Activated naive CD4-positive, alpha-beta T cell treated with Interleukin-2 at 50 U/mL for 16 hours (primary cell): Measurements from ENCODE around the gene MIP.
"Not testable (repeated sequence)": the region's sequence is repeated elsewhere in the genome, so short reads cannot be mapped to it uniquely, and the experiment has no call there.

ENCODE experiments used
- DNase-seq: peaks from one replicate; pipeline ENCODE4 v3.0.0-alpha.2; 2020

Gene MIP

DNA sequence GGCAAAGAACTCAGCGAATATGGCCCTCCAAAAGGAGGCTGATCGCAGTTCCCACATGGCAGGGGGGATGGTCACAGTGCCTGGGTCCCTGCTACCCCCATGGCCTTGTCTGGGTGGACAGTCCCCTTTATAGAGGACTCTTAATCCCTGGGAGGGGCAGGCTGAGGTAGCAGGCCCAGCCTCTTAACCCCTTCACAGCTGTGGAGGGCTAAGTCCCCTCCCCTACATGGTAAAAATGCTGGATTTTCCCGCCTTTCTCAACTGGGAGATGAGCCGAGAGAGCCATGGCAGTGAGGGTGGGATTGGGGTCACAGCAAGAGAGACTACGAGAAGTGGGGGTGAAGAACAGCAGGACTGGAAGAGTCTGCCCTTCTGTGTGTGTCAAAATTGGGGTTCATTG is at the start of gene MIP:
Gene MIP (minus strand): TSS at position 101 of the 400 bp plus-strand sequence. CDS start 44 bp downstream, at position 57.
- no peak for DNase-seq

DNA sequence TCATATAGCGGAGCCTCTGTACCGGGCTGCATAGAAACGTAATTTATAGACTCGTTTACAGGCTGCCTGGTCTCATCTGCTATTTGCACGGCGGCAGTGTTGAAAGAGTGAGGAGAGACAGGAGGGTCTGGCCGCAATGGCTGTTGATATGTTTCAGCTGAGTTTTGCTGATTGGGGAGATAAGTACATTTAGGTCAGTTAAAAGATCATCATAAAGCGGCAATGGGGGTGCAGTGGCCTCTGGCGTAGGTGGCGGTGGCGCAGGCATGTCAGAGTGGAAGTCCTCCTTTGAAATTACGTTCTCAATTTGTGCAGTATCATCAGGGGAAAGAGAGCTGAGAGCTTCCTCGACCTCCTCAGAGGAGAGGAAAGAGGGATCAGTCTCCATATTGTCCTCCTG is 45.4 kb upstream of the MIP start:
- DNase-seq, result not testable (repeated sequence)

DNA sequence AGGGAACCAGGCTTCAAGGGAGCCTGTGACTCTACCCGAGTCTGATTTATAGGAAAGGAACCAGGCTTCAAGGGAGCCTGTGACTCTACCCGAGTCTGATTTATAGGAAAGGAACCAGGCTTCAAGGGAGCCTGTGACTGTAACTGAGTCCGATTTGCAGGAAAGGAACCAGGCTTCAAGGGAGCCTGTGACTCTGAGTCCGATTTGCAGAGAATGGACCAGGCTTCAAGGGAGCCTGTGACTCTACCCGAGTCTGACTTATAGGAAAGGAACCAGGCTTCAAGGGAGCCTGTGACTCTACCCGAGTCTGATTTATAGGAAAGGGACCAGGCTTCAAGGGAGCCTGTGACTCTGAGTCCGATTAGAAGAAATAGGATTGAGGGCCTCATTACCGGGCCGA is 45.0 kb upstream of the MIP start:
- DNase-seq, result not testable (repeated sequence)

DNA sequence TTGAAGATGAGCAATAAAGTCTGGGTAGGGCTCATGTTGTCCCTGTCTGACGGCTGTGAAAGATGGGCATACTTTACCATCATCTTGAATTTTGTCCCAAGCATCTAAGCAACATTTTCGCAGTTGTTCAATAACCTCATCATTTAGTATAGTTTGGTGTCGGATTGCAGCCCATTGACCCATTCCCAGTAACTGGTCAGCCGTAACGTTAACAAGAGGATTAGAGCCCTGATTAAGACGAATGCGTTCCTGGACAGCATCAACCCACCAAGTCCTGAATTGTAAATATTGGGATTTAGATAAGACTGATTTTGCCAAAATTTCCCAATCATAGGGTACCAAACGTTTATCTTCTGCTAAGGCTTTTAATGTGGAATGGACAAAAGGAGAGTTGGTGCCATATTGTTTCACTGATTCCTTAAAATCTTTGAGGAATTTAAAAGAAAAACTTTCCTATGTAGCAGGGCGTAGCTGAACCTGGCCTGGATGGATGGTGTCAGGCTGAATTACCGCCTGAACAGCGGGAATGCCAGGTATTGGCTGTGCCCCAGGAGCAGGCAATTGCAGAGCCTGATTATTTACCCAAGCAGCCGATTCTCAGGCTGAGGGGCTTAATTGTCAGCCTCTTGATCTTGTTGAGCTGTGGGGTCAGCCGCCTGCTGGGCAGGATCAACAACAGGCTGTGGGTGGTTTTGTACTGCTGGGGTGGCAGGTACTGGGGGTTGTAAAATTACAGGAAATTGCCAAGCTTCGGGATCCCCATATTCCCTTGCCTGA is 43.9 kb upstream of the MIP start:
- not testable (repeated sequence) for DNase-seq

DNA sequence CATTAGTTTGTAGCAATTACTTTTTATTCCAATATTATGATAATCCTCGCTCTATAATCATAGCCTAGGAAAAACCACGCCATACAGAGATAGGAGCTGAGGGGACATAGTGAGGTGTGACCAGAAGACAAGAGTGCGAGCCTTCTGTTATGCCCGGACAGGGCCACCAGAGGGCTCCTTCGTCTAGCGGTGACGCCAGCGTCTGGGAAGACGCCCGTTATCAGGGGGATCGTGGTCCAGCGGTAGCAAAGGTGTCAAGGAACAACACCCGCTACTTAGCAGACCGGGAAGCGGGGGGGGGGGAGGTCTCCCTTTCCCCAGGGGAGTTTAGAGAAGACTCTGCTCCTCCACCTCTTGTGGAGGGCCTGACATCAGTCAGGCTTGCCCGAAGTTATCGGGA is 42.2 kb upstream of the MIP start:
- DNase-seq, result peak; percentile 58

DNA sequence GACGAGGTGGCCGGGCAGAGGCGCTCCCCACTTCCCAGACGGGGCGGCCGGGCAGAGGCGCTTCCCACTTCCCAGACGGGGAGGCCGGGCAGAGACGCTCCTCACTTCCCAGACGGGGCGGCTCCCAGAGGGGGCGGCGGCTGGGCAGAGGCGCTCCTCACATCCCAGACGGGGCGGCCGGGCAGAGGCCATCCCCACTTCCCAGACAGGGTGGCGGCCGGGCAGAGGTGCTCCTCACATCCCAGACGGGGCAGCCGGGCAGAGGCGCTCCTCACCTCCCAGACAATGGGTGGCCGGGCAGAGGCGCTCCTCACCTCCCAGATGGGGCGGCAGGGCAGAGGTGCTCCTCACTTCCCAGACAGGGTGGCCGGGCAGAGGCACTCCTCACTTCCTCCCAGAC is 40.0 kb upstream of the MIP start:
- DNase-seq, result not testable (repeated sequence)

DNA sequence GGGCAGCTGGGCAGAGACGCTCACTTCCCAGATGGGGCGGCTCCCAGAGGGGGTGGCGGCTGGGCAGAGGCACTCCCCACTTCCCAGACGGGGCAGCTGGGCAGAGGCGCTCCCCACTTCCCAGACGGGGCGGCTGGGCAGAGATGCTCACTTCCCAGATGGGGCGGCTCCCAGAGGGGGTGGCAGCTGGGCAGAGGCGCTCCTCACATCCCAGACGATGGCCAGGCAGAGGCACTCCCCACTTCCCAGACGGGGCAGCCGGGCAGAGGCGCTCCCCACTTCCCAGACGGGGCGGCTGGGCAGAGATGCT is 39.6 kb upstream of the MIP start:
- DNase-seq, result not testable (repeated sequence)

DNA sequence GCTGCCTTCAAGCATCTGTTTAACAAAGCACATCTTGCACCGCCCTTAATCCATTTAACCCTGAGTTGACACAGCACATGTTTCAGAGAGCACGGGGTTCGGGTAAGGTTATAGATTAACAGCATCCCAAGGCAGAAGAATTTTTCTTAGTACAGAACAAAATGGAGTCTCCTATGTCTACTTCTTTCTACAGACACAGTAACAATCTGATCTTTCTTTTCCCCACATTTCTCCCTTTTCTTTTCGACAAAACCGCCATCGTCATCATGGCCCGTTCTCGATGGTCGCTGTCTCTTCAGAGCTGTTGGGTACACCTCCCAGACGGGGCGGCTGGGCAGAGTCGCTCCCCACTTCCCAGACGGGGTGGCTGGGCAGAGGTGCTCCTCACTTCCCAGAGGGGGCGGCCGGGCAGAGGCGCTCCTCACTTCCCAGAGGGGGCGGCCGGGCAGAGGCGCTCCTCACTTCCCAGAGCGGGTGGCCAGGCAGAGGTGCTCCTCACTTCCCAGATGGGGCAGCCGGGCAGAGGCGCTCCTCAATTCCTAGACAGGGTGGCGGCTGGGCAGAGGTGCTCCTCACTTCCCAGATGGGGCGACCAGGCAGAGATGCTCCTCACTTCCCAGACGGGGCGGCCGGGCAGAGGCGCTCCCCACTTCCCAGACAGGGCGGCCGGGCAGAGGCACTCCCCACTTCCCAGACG is 39.1 kb upstream of the MIP start:
- DNase-seq, result not testable (repeated sequence)

DNA sequence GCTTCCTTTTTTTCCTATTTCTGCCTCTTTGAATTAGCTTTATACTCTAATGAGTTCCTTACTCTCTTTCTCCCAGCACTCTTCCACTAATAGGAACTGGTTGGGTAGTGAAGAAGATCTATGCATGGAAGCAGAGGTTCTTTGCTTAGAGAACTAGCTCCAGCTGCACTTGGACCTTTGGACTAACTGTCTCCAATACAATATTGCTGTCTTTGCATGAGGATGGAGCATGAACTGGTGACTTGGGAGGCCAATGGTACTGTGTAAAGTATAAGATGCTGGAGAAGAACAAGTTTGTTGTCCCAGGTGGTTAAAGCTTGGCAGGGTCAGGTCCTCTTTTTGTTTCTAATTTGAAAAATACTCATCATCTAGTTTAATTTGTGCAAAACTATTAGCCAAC is 35.9 kb upstream of the MIP start:
- no peak for DNase-seq

DNA sequence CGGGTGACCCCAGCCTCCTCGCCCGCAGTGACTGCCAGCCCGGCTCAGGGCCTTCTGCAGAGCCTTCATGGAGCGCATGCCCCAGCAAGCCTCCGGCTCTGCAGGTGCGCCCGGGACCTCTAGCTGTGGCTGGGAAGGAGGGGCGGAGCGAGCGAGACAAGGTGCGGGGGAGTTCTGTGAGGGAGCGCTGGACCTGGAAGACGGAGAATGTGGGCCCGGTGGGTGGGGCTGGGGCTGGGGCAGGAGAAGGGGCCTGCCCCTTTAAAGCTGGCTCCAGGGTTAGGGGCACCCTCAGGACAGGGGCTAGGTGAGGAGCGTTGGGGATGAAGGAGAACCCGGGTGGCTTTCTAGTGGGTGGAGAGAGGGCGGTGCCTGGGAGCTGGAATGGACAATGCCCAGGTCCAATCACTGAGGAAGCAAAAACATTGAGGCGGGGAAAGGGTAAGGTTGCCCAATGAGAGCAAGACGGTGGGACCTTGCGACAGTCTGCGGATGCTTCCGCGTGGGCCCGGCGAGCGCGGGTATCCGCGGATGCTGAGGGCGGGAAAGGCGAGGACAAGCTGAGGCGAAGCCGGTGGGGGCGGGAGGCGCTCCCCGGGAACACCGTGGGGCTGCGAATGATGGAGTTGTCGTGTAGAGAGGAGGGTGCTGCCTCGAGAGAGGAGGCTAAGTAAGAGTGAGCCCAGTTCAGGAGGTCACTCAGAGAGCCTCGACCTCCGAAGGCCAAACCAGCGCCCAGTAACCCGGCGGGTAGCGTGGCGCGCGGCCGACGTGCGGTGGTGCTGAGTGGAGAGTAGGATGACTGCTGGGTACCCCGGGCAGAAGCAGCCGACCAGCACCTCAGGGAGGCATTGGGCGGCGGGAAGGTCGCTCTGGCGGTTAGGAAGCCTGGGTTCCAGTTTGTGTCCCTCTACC is 33.8 kb upstream of the MIP start, which contains the start of gene GLS2:
Gene GLS2 (minus strand): TSS at position 121 of the 915 bp plus-strand sequence. CDS start 43 bp downstream, at position 78.
- peak; percentile 77 for DNase-seq

DNA sequence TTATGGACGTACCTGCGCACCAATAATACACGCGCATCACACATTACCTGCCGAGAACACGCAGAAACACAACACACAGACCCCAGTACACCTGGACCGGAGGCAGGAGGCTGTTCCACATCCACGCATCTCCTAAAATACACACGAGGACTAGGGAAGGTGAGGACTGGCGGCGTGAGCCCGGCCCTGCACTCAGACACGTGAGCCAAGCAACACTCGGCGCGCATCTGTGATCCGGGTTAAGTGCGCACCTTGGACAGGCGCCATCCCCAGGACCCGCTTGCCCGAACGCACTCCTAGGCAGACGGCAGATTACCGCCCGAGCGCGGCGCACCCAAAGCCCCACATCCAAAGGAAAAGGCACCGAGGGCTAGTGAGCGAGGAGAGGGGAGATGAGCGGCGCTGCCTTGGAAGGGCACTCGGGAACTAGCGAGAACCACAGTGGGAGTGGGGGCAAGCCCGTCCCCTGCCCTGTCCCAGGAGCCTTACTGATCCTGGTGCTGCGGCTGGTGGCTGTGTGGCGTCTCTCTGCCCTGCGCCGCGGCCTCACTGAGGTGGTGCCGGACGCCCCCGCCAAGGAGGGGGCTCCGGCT is 33.1 kb upstream of the MIP start:
- DNase-seq, result peak; percentile 27

DNA sequence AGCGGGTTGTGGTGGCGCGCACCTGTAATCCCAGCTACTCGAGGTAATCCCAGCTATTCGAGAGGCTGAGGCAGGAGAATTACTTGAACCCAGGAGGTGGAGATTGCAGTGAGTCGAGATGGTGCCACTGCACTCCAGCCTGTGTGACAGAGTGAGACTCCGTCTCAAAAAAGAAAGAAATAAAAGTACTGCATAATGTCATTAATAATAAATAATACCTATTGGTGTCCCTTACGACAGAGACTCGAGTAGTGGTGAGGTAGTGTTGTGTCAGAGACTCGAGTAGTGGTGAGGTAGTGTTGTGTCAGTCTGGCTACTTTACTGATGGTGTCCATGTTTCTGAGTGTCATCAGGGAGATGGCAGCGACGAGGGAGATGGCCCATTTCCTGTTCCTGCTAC is 32.2 kb upstream of the MIP start:
- no peak for DNase-seq

DNA sequence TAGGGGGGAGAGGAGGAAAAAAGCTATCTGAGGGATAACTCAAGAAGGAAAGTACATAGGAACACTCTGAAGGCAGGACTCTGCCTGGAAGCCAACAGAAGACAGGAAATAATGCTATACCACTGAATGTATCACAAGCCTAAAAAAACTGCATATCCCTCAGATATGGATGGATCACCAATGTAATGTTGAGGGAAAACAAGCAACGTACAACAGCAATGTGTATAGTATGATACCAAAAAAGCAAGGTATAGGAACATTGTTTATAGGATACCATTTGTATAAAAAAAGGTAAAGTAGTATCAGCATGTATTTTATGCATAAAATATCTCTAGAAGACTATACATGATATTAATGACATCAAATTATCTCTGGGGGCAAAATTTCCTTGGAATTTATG is 30.1 kb upstream of the MIP start:
- DNase-seq, result no peak

DNA sequence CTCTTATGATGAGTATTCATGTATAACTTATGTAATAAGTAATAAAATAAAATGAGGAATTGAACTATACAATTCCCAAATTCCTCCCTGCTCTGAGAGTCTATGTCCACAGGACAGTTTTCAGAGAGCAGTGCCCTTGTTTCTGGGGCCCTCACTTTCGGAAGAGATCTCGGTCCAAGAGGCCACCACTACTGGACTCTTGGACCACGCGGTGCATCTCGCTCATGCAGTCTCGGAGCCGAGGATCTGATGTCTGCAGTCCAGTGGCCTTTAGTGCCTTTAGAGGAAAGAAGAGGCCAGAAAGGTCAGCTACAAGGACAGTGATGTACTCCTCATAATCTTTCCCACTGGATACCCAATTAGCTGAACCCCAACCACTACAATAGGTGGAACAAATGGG is 25.2 kb upstream of the MIP start:
- DNase-seq, result no peak

DNA sequence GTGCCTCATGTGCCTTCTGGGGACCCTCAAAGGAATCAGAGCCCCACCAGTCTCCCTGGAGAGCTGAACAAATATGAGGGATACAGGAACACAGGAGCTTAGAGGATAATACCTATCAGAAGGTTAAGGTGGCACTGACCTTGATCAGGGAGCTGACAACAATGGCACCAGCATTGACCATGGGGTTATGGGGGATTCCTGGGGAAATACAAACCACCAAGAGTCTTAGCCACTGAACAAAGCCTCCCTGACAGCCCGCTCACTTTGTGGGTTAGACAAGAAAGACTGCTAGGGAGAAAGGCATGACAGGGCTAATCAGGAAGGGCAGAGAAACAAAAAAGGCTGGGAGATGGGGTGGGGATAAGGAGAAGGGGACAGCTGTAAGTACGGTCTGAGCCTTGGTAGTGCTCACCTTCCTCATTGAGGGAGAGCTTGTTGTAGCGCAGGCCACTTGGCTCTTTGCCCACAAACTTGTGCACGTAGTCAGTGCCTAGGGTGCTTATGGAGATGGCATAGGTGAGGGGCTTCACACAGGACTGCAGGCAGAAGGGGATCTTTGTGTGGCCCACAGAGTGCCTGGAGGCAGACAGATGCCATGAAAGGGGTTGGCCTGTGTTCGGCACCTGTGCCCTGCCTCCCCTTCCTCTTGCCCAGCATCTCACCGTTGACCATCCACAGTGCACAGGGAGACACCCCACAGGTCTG is 23.2 kb upstream of the MIP start:
- DNase-seq, result no peak

DNA sequence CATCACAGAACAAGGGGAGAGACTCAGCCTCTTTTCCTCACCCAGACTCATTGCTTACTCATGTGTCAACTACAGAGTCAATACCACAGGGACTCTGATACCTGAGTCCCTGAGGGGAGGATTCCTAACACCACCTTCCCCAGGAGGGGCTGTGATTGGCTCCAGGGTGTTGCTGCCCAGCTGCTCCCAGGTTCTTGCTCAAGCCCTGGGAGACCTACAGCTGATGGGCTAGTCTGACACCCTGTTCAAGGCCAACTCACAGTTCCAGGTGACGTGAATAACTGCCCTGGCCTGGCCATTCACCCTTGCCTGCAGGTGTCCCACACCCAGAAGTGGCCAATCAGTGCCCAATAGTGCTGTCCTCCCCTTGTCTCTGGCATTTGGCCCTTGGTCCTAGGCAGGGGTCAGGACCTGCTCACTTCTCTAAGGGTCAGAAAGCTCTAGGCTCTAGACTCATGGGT is 22.5 kb upstream of the MIP start:
- no peak for DNase-seq

DNA sequence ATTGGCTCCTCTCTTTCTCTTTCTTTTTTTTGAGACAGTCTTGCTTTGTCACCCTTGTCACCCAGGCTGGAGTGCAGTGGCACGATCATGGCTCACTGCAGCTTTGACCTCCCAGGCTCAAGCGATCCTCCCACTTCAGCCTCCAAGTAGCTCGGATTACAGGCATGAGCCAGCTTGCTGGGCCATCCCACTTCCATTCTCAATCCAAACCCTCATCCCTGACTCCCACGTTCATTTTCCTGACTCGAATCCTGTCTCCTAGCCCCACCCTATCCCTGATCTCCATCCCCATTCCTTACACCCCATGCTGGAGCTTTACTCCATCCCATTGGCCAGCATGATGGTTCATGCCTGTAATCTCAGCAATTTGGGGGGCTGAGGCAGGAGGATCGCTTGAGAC is 21.7 kb upstream of the MIP start:
- DNase-seq, result no peak

DNA sequence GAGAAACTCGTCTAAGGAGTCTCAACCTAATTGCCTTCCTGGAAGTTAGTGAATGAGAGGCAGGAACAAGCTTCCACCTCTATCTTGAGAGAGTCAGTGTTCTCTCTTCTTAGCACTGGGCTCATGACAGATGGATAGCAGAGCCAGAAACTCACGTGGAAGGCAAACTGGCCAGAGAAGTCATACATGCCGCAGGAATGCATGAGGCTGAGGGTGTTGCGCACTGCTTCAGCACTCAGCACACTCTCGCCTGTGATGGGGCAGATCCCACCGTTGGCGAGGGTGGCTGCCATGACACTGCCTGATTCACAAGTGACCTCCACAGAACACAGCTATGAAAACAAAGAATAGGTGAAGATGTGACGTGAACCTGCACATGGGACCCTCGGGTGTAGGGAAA is 19.9 kb upstream of the MIP start:
- no peak for DNase-seq

DNA sequence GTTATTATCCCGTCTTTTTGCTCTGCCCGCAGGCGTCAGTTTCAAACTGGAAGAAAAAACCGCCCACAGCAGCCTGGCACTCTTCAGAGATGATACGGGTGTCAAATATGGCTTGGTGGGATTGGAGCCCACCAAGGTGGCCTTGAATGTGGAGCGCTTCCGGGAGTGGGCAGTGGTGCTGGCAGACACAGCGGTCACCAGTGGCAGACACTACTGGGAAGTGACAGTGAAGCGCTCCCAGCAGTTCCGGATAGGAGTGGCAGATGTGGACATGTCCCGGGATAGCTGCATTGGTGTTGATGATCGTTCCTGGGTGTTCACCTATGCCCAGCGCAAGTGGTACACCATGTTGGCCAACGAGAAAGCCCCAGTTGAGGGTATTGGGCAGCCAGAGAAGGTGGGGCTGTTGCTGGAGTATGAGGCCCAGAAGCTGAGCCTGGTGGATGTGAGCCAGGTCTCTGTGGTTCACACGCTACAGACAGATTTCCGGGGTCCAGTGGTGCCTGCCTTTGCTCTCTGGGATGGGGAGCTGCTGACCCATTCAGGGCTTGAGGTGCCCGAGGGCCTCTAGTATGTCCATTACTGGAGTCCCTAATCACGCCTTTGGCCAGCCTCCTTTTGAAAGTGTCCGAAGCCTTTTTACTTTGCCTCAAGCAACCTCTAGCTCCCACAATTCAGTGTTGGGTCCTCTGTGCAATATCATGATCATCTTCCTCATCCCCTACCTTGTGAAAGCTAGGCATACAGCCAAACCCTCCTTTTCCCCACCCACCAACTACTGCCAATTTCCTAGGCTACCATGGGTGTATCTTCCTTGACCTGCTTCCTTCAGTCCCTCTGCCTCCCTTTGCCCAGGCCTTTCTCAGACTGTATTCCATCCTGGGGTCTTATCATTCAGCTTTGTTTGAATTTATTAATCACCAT is 14.8 kb upstream of the MIP start:
- peak; percentile 11 for DNase-seq

DNA sequence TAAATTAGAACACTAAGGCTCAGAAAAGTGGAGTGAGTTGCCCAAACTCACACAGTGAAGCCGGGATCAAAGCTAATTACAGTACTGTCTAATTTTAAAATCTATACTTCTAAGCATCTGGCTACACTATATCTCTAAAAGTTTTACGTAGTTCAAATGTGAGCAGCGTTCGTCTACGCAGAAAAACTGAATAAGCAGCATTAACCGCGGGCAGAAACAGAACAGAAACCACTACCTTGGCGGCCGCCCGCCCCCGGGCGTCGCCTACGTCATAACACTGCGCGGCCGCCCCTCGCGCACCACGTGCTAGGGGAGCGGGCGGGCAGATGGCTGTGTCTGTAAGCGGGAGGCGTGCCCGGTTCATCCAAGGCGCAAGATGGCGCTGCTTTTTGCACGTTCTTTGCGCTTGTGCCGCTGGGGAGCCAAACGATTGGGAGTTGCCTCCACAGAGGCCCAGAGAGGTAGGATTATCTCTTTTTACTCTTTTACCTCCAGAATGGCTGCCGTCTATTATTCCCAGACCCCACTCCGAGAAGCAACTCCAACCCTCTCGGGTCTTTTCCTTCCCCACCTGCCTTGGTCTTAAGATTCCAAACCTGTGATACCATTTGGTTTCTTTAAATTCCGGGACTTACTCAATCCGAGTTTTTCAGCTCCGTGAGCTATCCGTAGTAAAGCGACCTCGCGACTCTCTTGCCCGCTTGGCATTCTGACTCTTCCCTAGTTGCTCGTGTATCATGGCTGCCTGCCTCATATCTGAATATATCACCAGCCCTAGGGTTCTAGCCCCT is 14.0 kb upstream of the MIP start, which contains the start of gene SPRYD4:
Gene SPRYD4 (plus strand): TSS at position 363 of the 791 bp plus-strand sequence. CDS start 14 bp downstream, at position 377.
- DNase-seq, result peak; percentile 94
